HCEC 1CT (cell line): Measurements from ENCODE around the gene TBATA.

Source experiments
- DNase-seq: peaks from one replicate; pipeline ENCODE4 v3.0.0-alpha.2; 2017

Gene TBATA

GRCh38 chr10:70740406-70741288 is 44.5 kb downstream of the TBATA start:
- DNase-seq = no peak

GRCh38 chr10:70738761-70739121 is 46.4 kb downstream of the TBATA start:
- DNase-seq = no peak

DNA sequence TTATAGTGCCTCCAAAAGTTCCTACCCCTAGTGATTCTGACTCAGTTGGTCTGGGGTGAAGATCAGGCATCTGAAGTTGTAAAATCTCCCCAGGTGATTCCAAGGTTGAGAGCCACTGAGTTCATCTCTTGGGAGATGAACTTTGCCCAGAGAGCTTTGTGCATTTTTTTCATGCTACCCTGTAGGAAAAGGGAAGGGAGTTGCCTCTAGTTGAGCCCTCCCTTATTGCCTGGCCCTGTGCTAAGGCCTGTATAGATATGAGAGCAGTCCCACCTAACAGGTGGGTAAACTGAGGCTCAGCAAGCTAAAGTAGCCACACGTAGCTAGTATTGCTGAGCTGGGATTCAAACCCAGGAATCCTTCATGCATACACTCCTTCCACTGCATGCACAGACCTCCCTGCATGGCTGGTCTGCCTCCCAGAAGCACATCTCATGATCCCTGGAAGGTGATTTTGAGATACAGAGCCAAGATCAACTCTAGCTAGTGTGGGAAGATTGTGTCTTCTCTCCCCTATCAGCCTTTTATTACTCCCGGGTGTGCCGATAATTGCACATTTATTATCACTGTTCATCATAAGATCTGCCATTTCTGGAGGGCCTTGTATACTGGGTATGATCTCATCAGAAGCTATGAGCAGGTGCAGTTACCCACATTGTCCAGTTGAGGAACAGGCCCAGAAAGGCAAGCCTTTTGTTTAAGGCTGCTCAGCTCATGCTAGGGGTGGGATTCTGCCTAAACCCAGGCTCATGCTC is 47.0 kb downstream of the TBATA start:
- no peak for DNase-seq

DNA sequence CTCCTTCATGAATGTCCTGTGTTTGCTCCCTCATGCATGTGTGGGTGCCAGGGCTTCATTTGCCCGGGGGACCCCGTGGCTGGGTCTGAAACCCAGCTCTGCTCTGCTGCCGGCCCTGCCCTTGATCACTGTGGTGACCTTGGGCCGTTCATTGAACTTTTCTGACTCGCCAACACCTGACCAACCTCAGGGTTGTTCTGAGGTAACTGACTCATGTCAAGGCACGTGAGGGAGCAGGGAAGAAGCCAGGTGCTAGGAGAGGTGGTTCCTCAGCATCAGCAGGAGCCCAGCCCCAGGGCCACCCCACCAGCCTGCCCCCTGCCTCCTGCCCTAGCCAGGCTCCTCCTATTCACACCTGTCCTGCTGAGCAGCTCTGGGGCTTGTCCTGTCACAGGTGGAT is 47.9 kb downstream of the TBATA start:
- DNase-seq = no peak

- DNase-seq = no peak
Observed at GRCh38 chr10:70736525-70736924, 48.7 kb downstream of the TBATA start.

DNA sequence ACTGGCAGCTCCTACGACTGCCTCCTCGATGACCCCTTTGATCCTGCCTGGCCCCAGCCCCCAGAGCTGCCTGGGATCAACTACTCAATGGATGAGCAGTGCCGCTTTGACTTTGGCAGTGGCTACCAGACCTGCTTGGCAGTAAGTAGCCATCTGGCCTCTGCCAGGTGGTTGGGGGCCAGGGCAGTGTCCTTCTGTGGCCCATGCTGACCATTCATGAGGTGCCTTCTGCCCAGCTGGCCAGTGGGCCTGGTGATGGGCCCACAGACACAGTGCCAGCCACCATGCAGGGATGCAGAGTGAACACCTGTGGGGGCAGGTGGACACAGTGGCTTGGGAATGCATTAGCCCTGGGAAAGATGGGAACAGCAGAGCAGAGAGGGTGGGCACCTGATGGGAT is 50.0 kb downstream of the TBATA start:
- no peak for DNase-seq

- peak; percentile 10 for DNase-seq
Observed at GRCh38 chr10:70733051-70733450, 52.1 kb downstream of the TBATA start.

DNA sequence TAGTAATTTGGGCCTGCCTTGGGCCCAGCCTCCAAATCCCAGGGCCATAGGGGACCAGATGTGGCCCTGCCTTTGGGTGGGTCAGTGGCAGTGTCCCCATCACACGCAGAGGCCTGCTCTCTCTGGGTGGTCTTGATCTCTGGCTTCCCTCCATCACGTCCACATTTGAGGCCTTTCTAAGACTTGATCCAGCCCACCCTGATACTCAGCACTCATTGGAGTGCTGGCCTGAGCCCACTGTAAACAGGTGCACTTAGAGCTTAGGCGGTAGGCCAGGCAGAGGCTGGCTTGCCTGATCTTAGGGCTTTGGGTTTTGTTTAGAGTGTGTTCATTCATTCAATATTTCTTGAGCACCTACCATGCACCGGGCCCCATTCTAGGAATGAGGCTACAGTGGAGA is 52.6 kb downstream of the TBATA start:
- no peak for DNase-seq

DNA sequence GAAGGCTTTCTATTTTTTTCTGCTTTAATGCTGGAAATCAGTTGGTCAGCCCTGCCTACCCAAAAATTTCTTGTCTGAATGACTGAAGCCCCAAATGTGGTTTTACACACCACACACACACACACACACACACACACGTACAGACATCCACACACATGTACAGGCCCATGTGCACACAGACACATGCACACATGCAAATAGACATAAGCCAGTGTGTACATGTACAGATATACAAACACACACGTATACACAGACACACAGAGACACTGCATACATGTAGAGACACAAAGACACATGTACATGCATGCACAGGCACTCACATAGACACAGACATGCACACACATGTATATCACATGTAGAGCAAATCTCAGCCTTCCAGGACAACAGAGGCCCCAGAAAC is 54.2 kb downstream of the TBATA start:
- no peak for DNase-seq

- no peak for DNase-seq
Observed at GRCh38 chr10:70729763-70730357, 55.3 kb downstream of the TBATA start.

GRCh38 chr10:70728328-70728727 is 56.8 kb downstream of the TBATA start:
- DNase-seq = no peak

GRCh38 chr10:70726909-70727495 is 58.2 kb downstream of the TBATA start:
- no peak for DNase-seq

GRCh38 chr10:70723771-70724170 is 61.4 kb downstream of the TBATA start:
- no peak for DNase-seq

- peak; percentile 70 for DNase-seq
Observed at GRCh38 chr10:70722820-70723424, 62.3 kb downstream of the TBATA start.
